Testis (tissue), 3 donors: ENCODE results near the gene KAT2A. TPM values are rescaled to one million over a fixed set of nuclear protein-coding genes. Genes with fewer than 3 reads are reported as not detected.

Experiments
- DNase-seq: peaks from one replicate; pipeline ENCODE4 v3.0.0-alpha.2; 2019
- H3K27ac ChIP-seq, 2 donors: fragments of 200-600 bp; sonication (generic); one replicate each; pipeline ENCODE4 v1.5.1; 2019
- H3K27me3 ChIP-seq: fragments of 200-600 bp; sonication (generic); one replicate; pipeline ENCODE4 v1.5.1; 2019
- H3K36me3 ChIP-seq: fragments of 200-600 bp; sonication (generic); one replicate; pipeline ENCODE4 v1.5.1; 2017; ENCODE audit warnings: low read depth; ENCODE audit errors: missing control alignments
- H3K4me1 ChIP-seq: fragments of 200-600 bp; sonication (generic); one replicate; pipeline ENCODE4 v1.5.1; 2019
- H3K4me3 ChIP-seq, 2 donors: fragments of 200-600 bp; sonication (generic); one replicate each; pipeline ENCODE4 v1.5.1; 2017 to 2019
- H3K9me3 ChIP-seq: fragments of 200-600 bp; sonication (generic); one replicate; pipeline ENCODE4 v1.5.1; 2017
- CTCF ChIP-seq, 3 experiments: fragments of 450-650 bp in 2 of 3; fragments of 200-600 bp in 1 of 3; sonication (generic) in 1 of 3; IDR thresholded peaks; one replicate each; pipeline ENCODE4 v1.5.1; 2016 to 2019; ENCODE audit warnings: antibody characterized with exemption in 3 of 3, mild to moderate bottlenecking in 2 of 3, moderate library complexity in 1 of 3
- POLR2A ChIP-seq: fragments of 450-650 bp; IDR thresholded peaks from one replicate; pipeline ENCODE4 v1.6.1; 2017; ENCODE audit warnings: antibody characterized with exemption, mild to moderate bottlenecking, moderate library complexity
- WGBS, 2 donors: methylation state at CpG; one replicate each; pipeline ENCODE4 v1.1.5; 2018; 5-methylcytosine and 5-hydroxymethylcytosine counted together
- intact Hi-C: fragments of 100-400 bp; cut with DNase I; formaldehyde crosslinking; loops from one replicate; pipeline ENCODE4 v1.15.1; 2023; ENCODE audit warnings: low total_unique reads
- polyA plus RNA-seq: library from polyadenylated mRNA; stranded (reverse); fragments of 350-450 nt; fragmentation: Illumina TruSeq; extraction: RNeasy Lipid Tissue Mini Kit (QIAGEN cat#74804); gene quantifications from one replicate; pipeline ENCODE4 v1.2.3, GENCODE V29; 2014; ENCODE audit warnings: low read depth, low replicate concordance; ENCODE audit not compliant: insufficient read depth
- total RNA-seq, 2 donors: library from RNA; depleted of rRNA; stranded (reverse); fragments of >200 nt; gene quantifications; one replicate each; pipeline ENCODE4 v1.2.3, GENCODE V29; 2016

Gene KAT2A
- total and polyA plus RNA-seq, 3 donors from 2014 or later, result 37.6 to 111 (median 109) TPM

GRCh38 chr17:42077755-42078154 is 43.4 kb downstream of the KAT2A start:
- H3K4me3 ChIP-seq, result no peak overlapping the region
- intact Hi-C loops, result no loop called here
- H3K27ac ChIP-seq, result peak overlapping the region in 1 of 2 donors; percentile 39
- H3K27me3 ChIP-seq, result no peaks in the 10 kb centered on the region
- WGBS, 2 donors, result 81 to 100% methylated on average over 1 to 5 of the region's 5 CpGs
- H3K9me3 ChIP-seq, result no peaks in the 10 kb centered on the region
- no peak for DNase-seq
- H3K4me1 ChIP-seq, result peaks cover 11% of the 10 kb centered on the region
- no peak for TF ChIP-seq CTCF (IDR thresholded peaks at IDR 0.05)
- no peaks in the 10 kb centered on the region for H3K36me3 ChIP-seq

DNA sequence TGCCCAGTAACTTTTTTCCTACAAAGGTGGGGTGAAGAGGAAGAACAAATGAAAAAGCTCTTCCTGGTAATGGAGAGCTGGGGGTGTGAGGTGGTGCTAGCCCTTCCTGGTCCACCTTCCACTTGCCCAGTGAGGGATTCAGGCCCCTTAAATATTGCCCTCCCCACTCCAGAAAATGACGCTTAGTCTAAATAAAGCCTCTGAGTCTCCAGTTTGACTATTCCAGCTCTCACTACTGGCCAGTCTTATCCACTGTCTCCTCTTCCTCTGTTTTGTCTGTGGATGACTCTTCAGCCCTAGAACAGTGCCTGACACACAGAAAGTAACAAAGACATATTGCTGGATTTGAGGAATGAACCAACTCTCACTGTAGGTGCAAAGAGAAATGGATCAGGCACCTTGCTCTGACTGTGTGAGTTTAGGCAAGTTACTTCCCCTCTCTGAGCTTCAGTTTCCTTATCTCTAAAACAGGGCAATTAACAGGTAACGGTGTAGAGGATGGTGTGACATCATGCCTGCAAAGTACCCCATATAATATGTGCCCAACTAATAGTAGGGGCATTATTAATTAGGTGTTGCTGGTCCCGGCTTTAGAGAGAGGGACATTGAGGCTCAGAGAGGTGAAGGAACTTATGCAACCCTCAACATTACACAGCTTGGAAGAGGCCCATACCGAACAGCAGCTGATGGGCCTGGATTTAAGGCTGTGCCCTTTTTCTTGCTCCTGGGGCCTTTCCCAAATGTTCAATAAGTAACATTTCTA is 44.2 kb downstream of the KAT2A start:
- Histone ChIP-seq H3K4me3 (no peak overlapping the region), H3K27ac (no peak overlapping the region), H3K4me1 (peaks cover 13% of the 10 kb centered on the region), H3K9me3 (no peaks in the 10 kb centered on the region), H3K27me3 (no peaks in the 10 kb centered on the region), H3K36me3 (no peaks in the 10 kb centered on the region)
- WGBS, 2 donors, result 82% methylated on average over 4 of the region's 4 CpGs
- intact Hi-C loops, result no loop called here
- no peak for DNase-seq
- TF ChIP-seq POLR2A (no peak), CTCF (IDR thresholded peaks at IDR 0.05) (no peak)

- peaks cover 19% of the 10 kb centered on the region for H3K4me1 ChIP-seq
- no peak overlapping the region for H3K27ac ChIP-seq
- TF ChIP-seq POLR2A, result no peak
- TF ChIP-seq CTCF (IDR thresholded peaks at IDR 0.05), result no peak
- H3K9me3 ChIP-seq, result no peaks in the 10 kb centered on the region
- H3K27me3 ChIP-seq, result no peaks in the 10 kb centered on the region
- intact Hi-C loops, result no loop called here
- WGBS, 2 donors, result 63 to 68% methylated on average over 6 of the region's 6 CpGs
- DNase-seq, result no peak
- H3K4me3 ChIP-seq, result no peak overlapping the region
- H3K36me3 ChIP-seq, result no peaks in the 10 kb centered on the region
Measured at GRCh38 chr17:42075789-42076188, 45.4 kb downstream of the KAT2A start.

- no peaks in the 10 kb centered on the region for H3K9me3 ChIP-seq
- no peak overlapping the region for H3K27ac ChIP-seq
- peak overlapping the region; percentile 39 to 43 for H3K4me3 ChIP-seq
- DNase-seq, result no peak
- intact Hi-C loops, result no loop called here
- H3K27me3 ChIP-seq, result no peaks in the 10 kb centered on the region
- no peaks in the 10 kb centered on the region for H3K36me3 ChIP-seq
- no peak for TF ChIP-seq POLR2A
- no peak for TF ChIP-seq CTCF (IDR thresholded peaks at IDR 0.05)
- WGBS, 2 donors, result 10 to 12% methylated on average over 22 to 25 of the region's 67 CpGs
- H3K4me1 ChIP-seq, result peaks cover 16% of the 10 kb centered on the region
Measured at GRCh38 chr17:42072323-42073187, 48.6 kb downstream of the KAT2A start.
